ENCODE results near the gene THSD7B.

THSD7B gene

DNA sequence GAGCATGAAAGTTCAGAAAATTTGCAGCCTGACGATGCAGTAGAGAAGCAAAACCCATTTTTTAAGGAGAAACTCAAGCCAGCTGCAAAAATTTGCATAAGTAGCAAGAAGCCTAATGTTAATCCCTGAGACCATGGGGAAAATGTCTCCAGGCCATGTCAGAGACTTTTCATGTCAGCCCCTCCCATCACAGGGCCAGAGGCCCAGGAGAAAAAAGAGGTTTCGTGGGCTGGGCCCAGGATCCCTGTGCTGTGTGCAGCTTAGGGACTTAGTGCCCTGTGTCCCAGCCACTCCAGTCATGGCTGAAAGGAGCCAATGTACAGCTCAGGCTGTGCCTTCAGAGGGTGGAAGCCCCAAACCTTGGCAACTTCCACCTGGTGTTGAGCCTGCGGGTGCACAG is 533.0 kb downstream of the THSD7B start:
- TF ChIP-seq, protein P1, sequence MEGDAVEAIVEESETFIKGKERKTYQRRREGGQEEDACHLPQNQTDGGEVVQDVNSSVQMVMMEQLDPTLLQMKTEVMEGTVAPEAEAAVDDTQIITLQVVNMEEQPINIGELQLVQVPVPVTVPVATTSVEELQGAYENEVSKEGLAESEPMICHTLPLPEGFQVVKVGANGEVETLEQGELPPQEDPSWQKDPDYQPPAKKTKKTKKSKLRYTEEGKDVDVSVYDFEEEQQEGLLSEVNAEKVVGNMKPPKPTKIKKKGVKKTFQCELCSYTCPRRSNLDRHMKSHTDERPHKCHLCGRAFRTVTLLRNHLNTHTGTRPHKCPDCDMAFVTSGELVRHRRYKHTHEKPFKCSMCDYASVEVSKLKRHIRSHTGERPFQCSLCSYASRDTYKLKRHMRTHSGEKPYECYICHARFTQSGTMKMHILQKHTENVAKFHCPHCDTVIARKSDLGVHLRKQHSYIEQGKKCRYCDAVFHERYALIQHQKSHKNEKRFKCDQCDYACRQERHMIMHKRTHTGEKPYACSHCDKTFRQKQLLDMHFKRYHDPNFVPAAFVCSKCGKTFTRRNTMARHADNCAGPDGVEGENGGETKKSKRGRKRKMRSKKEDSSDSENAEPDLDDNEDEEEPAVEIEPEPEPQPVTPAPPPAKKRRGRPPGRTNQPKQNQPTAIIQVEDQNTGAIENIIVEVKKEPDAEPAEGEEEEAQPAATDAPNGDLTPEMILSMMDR (IDR thresholded peaks at IDR 0.05): no peak

DNA sequence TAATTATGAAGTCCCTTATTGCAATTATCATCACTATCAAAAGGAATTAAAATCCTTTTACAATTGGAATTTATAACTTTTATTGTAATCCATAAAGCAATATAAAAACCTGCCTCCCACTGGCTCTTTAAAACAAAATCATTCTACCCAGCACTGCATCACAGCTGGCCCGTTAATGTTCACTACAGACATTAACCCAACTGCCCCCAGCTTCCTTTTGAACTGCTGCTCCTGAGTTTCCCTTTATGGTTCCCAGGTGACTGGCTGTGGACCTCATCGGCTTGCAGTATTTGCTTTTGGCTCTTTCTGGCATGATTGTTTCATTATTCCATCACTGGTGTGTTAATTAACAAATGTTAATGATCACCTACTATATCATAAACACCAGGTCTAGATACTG is 535.6 kb downstream of the THSD7B start:
- TF ChIP-seq, protein P1 (IDR thresholded peaks at IDR 0.05): no peak

DNA sequence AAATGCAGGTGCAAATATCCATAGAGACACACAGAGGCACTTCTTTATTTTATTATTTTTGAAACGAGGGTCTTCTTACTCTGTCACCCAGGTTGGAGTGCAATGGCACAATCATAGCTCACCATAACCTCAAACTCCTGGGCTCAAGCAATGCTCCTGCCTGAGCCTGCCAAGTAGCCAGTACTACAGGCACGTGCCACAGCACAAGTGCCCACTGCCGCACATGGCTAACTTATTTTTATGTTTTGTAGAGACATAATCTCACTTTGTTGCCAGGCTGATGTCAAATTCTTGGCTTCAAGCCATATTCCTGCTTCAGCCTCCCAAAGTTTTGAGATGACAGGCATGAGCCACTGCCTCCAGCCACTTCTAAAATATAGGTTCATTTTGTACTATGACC is 537.6 kb downstream of the THSD7B start:
- TF ChIP-seq, protein P1 (IDR thresholded peaks at IDR 0.05): no peak

DNA sequence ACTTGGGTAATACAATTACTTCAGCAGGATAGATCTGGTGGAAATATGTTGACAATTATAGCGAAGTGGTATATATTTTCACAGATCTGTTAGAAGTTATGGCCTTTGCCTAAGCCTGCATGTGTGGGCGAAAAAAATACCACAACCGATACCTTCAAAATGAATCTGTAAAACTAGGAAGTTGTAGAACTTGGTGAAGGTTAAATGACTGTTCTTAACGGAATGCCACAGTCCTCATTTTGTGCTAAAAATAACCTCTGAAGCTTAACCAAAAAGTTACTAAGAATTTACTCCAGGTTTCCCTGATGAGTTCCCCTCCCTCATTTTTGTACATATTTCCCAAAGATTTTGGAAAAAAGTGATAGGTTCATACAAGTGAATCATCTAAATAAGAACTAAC is 550.7 kb downstream of the THSD7B start:
- TF ChIP-seq, protein P1 (IDR thresholded peaks at IDR 0.05): no peak

DNA sequence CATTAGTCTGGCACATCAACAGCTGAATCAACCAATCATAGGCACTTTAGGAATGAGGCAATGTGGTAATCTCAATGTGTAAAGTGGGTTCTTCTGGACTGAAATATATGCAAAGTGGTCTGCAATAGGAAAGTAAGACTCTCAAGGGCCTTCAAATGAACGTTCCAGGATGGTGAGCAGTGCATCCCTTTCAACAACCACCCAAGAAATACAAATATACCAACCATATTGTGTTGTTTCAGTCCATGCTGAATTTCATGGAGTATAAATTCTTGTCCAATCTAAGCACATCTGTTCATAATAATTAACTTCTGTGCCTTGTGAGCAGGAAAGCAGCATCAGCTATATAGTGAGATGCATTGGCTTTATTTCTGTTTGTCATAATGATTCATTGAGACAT is 556.2 kb downstream of the THSD7B start:
- TF ChIP-seq, protein P1 (IDR thresholded peaks at IDR 0.05): no peak

DNA sequence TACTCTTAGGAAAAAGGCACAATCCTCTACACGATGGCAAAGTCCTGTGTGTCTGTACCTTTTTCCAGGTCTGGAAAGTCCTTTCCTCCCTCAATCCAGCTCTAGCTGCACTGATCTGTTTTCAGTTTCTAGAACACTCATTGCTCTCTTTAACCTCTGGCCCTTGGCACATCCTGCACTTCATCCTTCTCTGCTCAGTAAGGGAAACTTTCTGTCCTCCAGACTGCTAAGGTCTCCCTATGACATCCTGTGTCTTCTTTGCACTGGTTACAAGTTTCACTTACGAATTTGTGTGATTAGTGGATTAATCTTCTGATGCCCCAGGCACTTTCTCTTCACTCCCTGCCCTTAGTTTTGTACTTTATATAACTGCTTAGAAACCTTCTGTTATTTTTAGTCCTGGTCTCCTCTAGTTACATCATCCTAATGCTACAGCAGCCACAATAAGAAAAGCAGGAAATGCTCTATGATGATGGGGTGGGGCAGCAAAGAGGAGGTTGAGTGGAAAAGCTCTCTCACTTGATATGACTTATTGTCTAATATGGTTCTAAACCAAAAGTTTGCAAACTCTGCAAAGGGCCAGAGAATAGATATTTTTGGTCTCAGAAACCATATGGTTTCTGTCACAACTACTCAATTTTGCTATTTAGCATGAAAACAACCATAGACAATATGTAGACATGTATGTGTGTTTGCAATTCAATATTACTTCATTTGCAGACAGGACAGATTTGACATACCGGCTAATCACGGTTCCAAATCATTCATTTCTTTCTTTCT is 568.2 kb downstream of the THSD7B start:
- TF ChIP-seq, protein P1 (IDR thresholded peaks at IDR 0.05): no peak

DNA sequence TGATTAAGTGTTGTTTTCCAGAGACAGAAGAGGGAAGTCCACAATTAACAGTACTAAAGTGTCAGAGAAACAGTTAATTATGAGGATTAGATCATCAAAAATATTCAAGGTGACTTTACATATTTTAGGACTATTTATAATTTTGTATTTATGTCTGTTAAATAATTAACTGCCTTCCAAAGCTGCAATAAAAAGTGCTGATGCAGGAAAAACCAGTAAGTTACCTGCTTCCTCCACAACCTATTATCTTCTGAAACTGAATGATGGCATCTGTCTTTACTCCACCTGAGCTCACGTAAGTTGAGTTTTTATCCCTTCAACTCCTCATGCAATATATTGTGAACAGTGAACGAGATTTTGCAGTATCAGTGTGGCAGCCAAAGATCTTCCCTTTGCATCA is 570.7 kb downstream of the THSD7B start:
- TF ChIP-seq, protein P1 (IDR thresholded peaks at IDR 0.05): no peak

DNA sequence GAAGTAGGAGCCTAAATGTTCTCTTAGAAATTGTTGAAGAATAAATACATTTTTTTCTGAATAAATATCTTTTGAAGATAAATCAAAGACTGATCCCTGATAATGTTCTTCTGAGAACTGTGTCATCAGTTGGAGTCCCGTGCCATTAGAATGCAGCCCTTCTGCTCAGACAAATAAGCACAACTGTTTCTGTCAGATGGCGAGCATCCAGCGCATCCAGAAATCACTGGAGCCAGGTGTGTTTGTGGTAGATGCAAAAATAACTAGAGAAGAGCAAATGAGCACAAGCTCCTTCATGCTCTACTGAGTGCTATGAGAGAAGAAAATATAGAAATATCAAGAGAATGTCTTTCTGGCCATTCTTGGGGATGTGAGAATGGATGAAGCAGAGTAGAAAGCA is 573.7 kb downstream of the THSD7B start:
- TF ChIP-seq, protein P1 (IDR thresholded peaks at IDR 0.05): no peak
